Measurements from ENCODE around the gene ADH4.

The ADH4 gene

DNA sequence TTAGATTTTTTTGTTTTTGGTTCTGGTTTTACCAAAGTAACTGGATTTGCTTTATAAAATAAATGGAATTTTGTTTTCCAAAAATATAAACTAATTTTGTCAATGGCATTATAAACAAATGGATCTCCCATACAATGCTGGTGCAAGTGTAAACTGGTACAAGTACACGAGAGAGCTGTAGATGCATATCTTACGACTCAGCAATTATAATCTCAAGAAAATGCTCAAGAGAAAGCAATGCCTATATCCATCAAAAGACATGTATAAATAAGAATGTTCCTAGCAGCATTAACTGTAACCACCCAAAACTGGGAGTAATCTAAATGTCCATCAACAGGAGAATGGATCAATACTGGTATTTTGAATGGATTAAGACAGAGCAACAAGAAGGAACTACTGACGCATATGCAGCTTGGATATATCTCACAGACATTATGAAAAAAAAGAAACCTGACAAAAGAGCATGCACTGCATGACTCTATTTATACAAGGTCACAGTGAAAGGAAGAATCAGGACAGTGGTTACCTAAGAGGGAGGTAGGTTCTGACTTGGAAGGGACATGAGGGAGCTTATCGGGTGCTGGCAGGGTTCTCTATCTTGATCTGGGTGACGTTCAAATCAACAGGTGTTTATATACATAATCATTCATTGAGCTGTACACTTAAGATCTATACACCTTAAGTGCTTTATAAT is 65.0 kb downstream of the ADH4 start:
- no peak for DNase-seq

- DNase-seq, result no peak
These were observed 65.8 kb downstream of the ADH4 start for GRCh38 chr4:99078336-99078735.

- DNase-seq, result no peak
These were observed 66.9 kb downstream of the ADH4 start for GRCh38 chr4:99077177-99077576.

- DNase-seq, result no peak
These were observed 67.7 kb downstream of the ADH4 start for GRCh38 chr4:99076292-99076976.

DNA sequence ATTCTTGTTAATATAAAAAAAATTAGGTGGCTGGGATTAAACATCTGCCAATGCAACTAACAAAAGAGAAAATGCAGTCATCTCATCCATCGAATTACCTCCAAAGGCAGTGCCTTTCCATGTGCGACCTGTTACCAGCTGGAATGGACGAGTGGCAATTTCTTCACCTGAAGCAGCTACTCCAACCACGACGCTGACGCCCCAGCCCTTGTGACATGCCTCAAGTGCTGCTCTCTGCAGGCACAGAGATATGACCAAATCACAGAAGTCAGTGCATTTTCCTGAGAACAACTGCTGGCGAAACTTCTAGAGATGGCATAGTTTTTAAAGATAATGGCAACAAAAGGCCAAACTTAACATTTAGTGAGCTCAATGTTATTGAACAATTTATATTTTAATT is 69.3 kb downstream of the ADH4 start:
- no peak for DNase-seq

All from NCI-H1436 (cell line).